ENCODE results near the gene TNF. TPM values are rescaled to one million over a fixed set of nuclear protein-coding genes. Genes with fewer than 3 reads are reported as not detected.

Gene TNF
- polyA plus RNA-seq, 1 donor (not counting 4 experiments of a cell fraction or from before 2014, with no cell fraction given): 2.3 TPM

DNA sequence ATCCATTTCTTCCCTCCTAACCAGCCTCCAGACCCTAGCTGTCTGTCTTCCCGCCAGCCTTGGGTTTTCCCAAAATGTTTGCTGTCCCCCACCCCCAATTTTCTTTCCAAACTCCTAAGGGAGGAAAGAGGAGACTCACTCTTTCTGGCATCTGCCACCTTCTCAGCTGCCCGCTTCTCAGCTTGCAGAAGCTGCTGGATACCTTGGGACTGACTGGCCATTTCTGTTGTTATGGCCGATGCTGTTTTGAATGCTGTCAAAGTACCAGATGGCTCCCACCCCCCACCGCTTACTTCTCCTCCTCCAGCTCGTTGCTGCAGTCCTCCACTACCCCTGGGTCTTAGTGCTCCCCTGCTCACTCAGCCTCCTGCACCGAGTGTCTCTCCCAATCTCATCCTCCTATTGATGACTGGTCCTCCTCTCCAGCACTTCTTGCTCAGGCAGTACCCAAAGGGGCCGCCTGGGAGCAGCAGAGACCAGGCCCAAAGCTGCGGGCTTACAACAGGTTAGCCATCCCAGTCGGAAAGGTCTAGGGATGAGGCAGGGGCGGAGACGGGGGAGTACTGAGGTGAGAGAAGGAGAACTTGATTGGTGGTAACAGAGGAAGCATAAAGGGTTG, 28.9 kb upstream of the TNF start, which contains the start of gene ATP6V1G2:
ATP6V1G2 (minus strand) TSS at position 270 of the 619 bp plus-strand sequence; CDS start at position 221, 49 bp downstream.
- DNase-seq (ENCODE audit: low read depth, low spot score) (peak; percentile 85), FAIRE-seq (peak; percentile 32)
- H3K4me1 ChIP-seq (ENCODE audit: control insufficient read depth, extremely low read depth, insufficient read depth, low read length): peaks cover 15% of the 10 kb centered on the region
- H3K79me2 ChIP-seq (ENCODE audit: control insufficient read depth, insufficient read depth, low read length): peaks cover 19% of the 10 kb centered on the region
- no peaks in the 10 kb centered on the region for H3K27me3 ChIP-seq (ENCODE audit: control insufficient read depth, extremely low read depth, insufficient read depth, low read length)
- peak within 1 kb of the TSS; percentile 89 for H3K9ac ChIP-seq (ENCODE audit: control insufficient read depth, extremely low read depth, insufficient read depth, low read length)
- no peaks in the 10 kb centered on the region for H4K20me1 ChIP-seq (ENCODE audit: control insufficient read depth, extremely low read depth, insufficient read depth, low read length)
- dilution Hi-C loops (cut with MboI; ENCODE audit: extremely low pct_ligation_motif_present, low sequenced_read_pairs): no loop called here
- peak within 1 kb of the TSS; percentile 55 to 86 (median 85) for H3K4me3 ChIP-seq (ENCODE audit: control insufficient read depth in 2 of 3, extremely low read depth in 1 of 3, insufficient read depth in 2 of 3, low read depth in 1 of 3, low read length in 3 of 3)
- peaks cover 13% of the 10 kb centered on the region in 2 experiments for H3K36me3 ChIP-seq (ENCODE audit: control insufficient read depth in 2 of 2, extremely low read depth in 1 of 2, insufficient read depth in 2 of 2, low read length in 2 of 2)
- H3K27ac ChIP-seq (ENCODE audit: control insufficient read depth, insufficient read depth, low read length): peak within 1 kb of the TSS; percentile 86
- H3K9me3 ChIP-seq (ENCODE audit: control insufficient read depth, low read depth, low read length): no peaks in the 10 kb centered on the region
- no peaks in the 10 kb centered on the region for H3K9me1 ChIP-seq (ENCODE audit: control insufficient read depth, extremely low read depth, insufficient read depth, low read length)
- TF ChIP-seq, protein P1, sequence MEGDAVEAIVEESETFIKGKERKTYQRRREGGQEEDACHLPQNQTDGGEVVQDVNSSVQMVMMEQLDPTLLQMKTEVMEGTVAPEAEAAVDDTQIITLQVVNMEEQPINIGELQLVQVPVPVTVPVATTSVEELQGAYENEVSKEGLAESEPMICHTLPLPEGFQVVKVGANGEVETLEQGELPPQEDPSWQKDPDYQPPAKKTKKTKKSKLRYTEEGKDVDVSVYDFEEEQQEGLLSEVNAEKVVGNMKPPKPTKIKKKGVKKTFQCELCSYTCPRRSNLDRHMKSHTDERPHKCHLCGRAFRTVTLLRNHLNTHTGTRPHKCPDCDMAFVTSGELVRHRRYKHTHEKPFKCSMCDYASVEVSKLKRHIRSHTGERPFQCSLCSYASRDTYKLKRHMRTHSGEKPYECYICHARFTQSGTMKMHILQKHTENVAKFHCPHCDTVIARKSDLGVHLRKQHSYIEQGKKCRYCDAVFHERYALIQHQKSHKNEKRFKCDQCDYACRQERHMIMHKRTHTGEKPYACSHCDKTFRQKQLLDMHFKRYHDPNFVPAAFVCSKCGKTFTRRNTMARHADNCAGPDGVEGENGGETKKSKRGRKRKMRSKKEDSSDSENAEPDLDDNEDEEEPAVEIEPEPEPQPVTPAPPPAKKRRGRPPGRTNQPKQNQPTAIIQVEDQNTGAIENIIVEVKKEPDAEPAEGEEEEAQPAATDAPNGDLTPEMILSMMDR (optimal IDR thresholded peaks at IDR 0.05 in 1 of 3, IDR thresholded peaks at IDR 0.05 in 1 of 3, conservative IDR thresholded peaks at IDR 0.05 in 1 of 3; ENCODE audit: extremely low read depth in 1 of 3, insufficient read depth in 2 of 3, low read length in 3 of 3): peak; percentile 95 to 100 (median 97)
- TF ChIP-seq EZH2 (IDR thresholded peaks at IDR 0.05; ENCODE audit: low read length): no peak
- peak within 1 kb of the TSS; percentile 98 for H3K4me2 ChIP-seq (ENCODE audit: control insufficient read depth, extremely low read depth, insufficient read depth, low read depth, low read length)
- peak within 1 kb of the TSS; percentile 93 for H2AFZ ChIP-seq (ENCODE audit: control insufficient read depth, low read length)

DNA sequence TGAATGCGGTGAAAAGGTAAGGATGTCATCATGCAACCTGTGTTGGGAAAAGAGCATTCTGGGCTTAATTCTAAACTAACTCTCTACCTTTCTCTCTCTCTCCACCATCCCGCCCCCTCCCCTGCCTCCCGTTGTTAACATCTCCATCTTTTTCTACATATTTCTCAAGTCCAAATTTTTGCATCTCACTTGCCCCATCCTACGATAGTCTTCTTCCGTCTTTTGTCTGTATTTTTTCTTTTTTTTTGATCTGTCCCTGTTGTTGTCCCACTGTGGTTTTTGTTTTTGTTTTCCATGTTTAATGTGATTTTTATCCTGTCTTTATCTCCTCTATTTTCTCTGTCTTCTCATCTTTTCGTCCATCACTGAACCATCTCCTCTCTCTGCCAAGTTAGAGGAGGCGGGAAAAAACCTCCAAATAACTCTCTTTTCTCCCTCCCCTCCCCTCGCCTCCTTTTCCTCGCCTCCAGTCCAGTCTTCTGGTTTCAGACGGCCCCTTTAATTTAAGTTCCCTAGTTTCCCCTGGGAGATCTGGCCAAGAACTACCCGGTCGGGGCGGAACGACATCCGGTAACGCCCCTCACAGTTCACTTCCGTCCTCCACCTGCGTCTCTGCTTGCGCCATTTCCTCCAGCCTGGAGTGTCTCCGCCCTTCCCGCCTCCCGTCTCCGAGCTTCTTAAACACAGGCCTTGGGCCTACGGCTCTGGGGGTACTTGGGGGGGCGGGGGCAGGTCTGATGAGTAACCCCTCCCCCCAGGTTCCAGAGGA, 28.2 kb upstream of the TNF start, which contains the start of gene NFKBIL1:
NFKBIL1 (plus strand) TSS at position 651 of the 769 bp plus-strand sequence; CDS start at position 738, 87 bp downstream.
- Histone ChIP-seq H3K9ac (ENCODE audit: control insufficient read depth, extremely low read depth, insufficient read depth, low read length) (peak within 1 kb of the TSS; percentile 89), H4K20me1 (ENCODE audit: control insufficient read depth, extremely low read depth, insufficient read depth, low read length) (no peaks in the 10 kb centered on the region), H3K9me1 (ENCODE audit: control insufficient read depth, extremely low read depth, insufficient read depth, low read length) (no peaks in the 10 kb centered on the region), H3K27ac (ENCODE audit: control insufficient read depth, insufficient read depth, low read length) (peak within 1 kb of the TSS; percentile 86), H3K4me3 (ENCODE audit: control insufficient read depth in 2 of 3, extremely low read depth in 1 of 3, insufficient read depth in 2 of 3, low read depth in 1 of 3, low read length in 3 of 3) (peak within 1 kb of the TSS; percentile 55 to 86 (median 85)), H3K79me2 (ENCODE audit: control insufficient read depth, insufficient read depth, low read length) (peaks cover 15% of the 10 kb centered on the region), H2AFZ (ENCODE audit: control insufficient read depth, low read length) (peak within 1 kb of the TSS; percentile 93), H3K4me2 (ENCODE audit: control insufficient read depth, extremely low read depth, insufficient read depth, low read depth, low read length) (peak within 1 kb of the TSS; percentile 98), H3K9me3 (ENCODE audit: control insufficient read depth, low read depth, low read length) (no peaks in the 10 kb centered on the region), H3K36me3 (ENCODE audit: control insufficient read depth in 2 of 2, extremely low read depth in 1 of 2, insufficient read depth in 2 of 2, low read length in 2 of 2) (peaks cover 13% of the 10 kb centered on the region in 2 experiments), H3K27me3 (ENCODE audit: control insufficient read depth, extremely low read depth, insufficient read depth, low read length) (no peaks in the 10 kb centered on the region), H3K4me1 (ENCODE audit: control insufficient read depth, extremely low read depth, insufficient read depth, low read length) (peaks cover 15% of the 10 kb centered on the region)
- dilution Hi-C loops (cut with MboI; ENCODE audit: extremely low pct_ligation_motif_present, low sequenced_read_pairs): no loop called here
- DNase-seq (ENCODE audit: low read depth, low spot score) (peak; percentile 57), FAIRE-seq (peak; percentile 51)
- TF ChIP-seq, protein P1 (optimal IDR thresholded peaks at IDR 0.05 in 1 of 3, IDR thresholded peaks at IDR 0.05 in 1 of 3, conservative IDR thresholded peaks at IDR 0.05 in 1 of 3; ENCODE audit: extremely low read depth in 1 of 3, insufficient read depth in 2 of 3, low read length in 3 of 3): peak in 1 of 3 experiments; percentile 1
- no peak for TF ChIP-seq EZH2 (IDR thresholded peaks at IDR 0.05; ENCODE audit: low read length)
